Measurements from ENCODE around the gene HMX1.

The HMX1 gene

DNA sequence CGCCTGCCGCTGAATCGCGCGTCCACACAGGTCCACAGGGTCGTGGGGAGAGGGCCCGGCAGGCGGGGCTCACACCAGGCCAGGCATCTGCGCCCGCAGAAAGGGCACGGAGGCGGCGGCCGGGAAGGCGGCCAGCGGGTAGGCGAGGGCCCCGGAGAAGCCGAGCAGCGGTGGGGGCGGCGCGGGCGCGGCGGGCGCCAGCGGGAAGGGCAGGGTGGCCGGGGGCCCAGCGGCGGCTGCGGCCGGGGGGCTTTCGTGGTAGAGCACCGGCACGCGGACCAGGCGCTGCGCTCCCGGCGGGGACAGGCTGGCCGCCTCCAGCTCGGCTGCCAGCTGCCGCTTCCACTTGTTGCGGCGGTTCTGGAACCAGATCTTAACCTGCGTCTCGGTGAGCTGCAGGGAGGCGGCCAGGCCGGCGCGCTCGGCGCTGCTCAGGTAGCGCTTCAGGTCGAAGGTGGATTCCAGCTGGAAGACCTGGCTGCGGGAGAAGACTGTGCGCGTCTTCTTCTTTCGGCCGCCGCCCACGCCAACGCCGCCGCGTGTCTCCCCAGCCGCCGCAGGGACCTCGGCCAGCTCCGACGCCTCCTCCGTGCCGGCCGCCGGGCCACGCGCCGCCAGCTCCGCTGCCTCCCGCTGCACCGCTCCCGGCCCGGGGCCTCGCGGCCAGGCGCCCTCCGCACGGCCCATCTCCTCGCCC lies 3.9 kb downstream of the HMX1 start:
- no peak for DNase-seq (ENCODE audit: low read depth)
- no peak overlapping the region for H3K4me3 ChIP-seq (ENCODE audit: low read length)
- TF ChIP-seq, protein P1, sequence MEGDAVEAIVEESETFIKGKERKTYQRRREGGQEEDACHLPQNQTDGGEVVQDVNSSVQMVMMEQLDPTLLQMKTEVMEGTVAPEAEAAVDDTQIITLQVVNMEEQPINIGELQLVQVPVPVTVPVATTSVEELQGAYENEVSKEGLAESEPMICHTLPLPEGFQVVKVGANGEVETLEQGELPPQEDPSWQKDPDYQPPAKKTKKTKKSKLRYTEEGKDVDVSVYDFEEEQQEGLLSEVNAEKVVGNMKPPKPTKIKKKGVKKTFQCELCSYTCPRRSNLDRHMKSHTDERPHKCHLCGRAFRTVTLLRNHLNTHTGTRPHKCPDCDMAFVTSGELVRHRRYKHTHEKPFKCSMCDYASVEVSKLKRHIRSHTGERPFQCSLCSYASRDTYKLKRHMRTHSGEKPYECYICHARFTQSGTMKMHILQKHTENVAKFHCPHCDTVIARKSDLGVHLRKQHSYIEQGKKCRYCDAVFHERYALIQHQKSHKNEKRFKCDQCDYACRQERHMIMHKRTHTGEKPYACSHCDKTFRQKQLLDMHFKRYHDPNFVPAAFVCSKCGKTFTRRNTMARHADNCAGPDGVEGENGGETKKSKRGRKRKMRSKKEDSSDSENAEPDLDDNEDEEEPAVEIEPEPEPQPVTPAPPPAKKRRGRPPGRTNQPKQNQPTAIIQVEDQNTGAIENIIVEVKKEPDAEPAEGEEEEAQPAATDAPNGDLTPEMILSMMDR (IDR thresholded peaks at IDR 0.05; ENCODE audit: insufficient read depth, low read depth, low read length, missing control alignments), result no peak

DNA sequence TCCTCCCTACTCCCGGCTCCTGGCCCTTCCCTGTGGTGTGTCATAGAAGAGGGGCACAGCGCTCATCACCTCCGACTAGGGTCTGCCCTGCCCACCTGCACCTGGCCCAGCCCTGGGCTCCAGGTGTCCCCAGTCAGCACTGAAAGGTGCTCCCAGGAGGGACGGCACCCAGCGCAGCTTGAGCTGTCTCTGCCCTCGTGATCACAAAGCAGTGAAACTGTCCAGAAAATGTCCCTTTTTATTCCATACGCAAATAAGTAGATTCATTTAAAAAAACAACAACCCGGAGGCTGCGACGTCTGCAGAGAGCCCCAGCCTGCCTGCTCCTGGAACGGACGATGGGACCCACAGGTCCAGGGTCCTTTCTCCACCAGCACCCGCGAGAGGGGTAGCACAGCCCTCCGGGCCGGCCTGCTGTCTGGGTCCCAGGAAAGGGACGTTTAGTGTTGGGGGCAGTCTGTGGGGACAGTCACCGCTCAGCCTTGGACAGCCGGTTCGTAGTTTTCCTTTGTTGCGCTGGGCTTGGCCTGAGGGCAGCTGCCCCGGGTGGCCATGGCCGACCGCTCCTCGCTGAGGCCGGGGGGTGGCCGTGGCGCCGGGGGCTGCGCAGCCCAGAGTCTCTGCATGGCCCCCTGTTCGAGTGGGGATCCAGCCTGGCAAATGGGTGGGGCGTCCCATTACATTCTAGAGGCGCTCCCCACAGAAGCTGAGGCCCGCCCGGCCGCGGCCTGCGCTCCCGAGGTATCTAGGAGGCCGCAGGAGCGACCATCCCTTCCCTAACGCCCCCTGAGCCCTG lies 4.6 kb downstream of the HMX1 start:
- TF ChIP-seq, protein P1 (IDR thresholded peaks at IDR 0.05; ENCODE audit: insufficient read depth, low read depth, low read length, missing control alignments), result no peak
- H3K4me3 ChIP-seq (ENCODE audit: low read length), result no peak overlapping the region
- DNase-seq (ENCODE audit: low read depth), result no peak

DNA sequence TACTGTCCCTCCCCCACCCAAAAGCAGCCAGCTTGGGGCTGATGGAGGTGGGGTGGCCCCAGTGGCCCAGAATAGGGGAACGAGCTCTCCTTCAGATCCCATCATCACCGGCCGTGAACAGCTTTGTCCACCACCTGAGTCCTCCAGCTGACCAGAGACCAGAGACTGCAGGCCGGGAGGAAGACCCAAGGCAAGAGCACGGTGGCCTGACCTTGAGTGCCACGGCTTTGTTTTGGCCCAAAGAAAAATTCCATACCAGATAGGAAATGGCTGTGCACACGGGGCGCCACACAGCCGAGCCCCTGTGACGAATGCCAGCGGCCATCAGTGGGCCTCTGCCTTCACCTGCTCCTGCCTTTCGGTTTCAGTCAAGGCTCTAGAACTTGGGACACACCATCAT lies 5.2 kb downstream of the HMX1 start:
- H3K4me3 ChIP-seq (ENCODE audit: low read length), result no peak overlapping the region
- no peak for DNase-seq (ENCODE audit: low read depth)
- TF ChIP-seq, protein P1 (IDR thresholded peaks at IDR 0.05; ENCODE audit: insufficient read depth, low read depth, low read length, missing control alignments), result no peak

DNA sequence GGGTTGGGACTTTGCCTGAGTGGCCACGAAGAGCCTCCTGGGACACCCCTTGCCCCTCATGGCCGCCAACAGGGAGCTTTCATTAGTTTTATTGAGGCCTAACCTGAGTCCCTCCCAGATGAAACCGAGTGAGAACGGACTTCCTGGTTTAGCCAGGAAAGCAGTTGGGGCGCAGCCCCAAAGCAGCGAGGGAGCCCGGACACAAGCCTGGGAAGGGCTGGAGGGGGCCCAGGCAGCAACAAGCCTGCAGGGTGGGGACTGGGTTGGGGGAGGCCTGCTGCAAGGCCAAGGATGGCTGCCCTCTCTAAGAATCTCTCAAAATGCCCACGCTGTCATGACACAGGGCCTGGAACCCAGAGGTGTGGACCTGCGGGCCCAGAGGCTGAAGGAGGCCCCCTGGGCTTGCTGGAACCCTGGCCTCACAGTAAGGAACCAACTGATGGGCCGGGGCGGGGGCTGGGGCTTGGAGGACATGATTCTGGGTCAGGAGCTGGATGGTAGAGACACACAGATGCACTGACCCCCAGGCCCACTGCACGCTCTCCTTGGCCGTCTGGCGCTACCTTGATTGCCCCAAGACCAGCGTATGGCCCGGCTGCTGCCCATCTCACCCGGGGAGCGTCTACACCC lies 5.8 kb downstream of the HMX1 start:
- H3K4me3 ChIP-seq (ENCODE audit: low read length), result no peak overlapping the region
- TF ChIP-seq, protein P1 (IDR thresholded peaks at IDR 0.05; ENCODE audit: insufficient read depth, low read depth, low read length, missing control alignments), result no peak
- no peak for DNase-seq (ENCODE audit: low read depth)

DNA sequence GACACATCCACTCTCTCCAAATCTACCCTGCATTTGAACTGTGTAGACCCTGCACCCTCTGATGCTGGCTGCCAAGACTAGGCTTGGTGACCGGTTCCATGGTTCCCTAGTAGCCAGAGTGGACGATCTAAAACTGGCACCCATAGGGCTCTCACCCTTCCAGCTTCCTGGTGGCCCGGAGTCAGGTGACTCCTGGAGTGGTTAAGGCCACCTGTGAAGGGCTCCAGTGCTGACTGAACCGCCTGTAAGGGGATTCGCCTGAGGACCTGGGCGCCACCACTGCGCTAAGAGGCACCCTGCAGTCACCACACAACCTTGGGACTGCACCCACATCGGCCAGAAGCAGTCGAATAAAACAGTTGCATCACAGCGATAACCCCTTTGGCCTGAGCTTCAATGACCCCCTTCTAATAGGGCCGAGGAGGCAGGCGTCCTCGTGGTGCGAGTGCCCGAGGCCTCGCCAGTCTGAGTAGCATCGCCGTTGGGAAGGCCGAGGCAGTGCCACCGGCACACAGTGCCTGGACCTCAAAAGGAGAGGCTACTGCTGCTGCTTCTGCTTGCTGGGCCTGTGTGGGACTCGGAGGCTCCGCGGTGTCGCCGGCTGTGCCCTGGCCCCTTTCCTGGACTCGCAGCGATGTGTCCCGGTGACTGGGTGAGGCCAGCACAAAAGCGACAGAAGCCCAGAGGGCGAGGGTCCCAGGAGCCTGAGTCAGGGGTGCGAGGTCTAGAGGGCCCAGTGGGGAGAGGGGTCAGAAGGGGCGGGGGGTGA lies 6.5 kb downstream of the HMX1 start:
- DNase-seq (ENCODE audit: low read depth), result no peak
- TF ChIP-seq, protein P1 (IDR thresholded peaks at IDR 0.05; ENCODE audit: insufficient read depth, low read depth, low read length, missing control alignments), result no peak
- no peak overlapping the region for H3K4me3 ChIP-seq (ENCODE audit: low read length)
